ENCODE data around the gene MAP2K2.

- no peak for TF ChIP-seq EZH2phosphoT487 (IDR thresholded peaks at IDR 0.05; ENCODE audit: insufficient read depth, low read depth)
- TF ChIP-seq EZH2 (IDR thresholded peaks at IDR 0.05; ENCODE audit: insufficient read depth, poor library complexity, severe bottlenecking), result no peak
These were observed 33.2 kb upstream of the MAP2K2 start for GRCh38 chr19:4157164-4157563.

All from GM23248 (cell line).